GM19099 (cell line): Measurements from ENCODE around the gene RHBDL3.

Source experiments
- POLR2A ChIP-seq: IDR thresholded peaks from 3 replicates; pipeline ENCODE4 v1.6.1; 2011; ENCODE audit warnings: low read depth; ENCODE audit not compliant: insufficient read length; ENCODE audit errors: extremely low read depth

RHBDL3 gene

GRCh38 chr17:32277284-32277683, 11.7 kb downstream of the RHBDL3 start:
- TF ChIP-seq POLR2A: no peak

DNA sequence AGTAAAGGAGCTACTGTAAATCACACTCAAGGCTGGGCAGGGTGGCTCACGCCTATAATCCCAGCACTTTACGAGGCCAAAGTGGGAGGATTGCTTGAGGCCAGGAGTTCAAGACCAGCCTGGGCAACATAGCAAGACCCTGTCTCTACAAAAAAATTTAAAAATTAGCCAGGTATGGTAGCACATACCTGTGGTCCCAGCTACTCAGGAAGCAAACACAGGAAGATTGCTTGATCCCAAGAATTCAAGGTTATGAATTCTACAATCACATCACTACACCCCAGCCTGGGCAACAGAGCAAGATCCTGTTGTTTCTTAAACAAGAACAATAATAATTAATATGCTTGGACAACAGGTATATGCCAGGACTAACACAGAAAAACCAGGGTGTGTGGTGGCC, 13.2 kb downstream of the RHBDL3 start:
- no peak for TF ChIP-seq POLR2A

DNA sequence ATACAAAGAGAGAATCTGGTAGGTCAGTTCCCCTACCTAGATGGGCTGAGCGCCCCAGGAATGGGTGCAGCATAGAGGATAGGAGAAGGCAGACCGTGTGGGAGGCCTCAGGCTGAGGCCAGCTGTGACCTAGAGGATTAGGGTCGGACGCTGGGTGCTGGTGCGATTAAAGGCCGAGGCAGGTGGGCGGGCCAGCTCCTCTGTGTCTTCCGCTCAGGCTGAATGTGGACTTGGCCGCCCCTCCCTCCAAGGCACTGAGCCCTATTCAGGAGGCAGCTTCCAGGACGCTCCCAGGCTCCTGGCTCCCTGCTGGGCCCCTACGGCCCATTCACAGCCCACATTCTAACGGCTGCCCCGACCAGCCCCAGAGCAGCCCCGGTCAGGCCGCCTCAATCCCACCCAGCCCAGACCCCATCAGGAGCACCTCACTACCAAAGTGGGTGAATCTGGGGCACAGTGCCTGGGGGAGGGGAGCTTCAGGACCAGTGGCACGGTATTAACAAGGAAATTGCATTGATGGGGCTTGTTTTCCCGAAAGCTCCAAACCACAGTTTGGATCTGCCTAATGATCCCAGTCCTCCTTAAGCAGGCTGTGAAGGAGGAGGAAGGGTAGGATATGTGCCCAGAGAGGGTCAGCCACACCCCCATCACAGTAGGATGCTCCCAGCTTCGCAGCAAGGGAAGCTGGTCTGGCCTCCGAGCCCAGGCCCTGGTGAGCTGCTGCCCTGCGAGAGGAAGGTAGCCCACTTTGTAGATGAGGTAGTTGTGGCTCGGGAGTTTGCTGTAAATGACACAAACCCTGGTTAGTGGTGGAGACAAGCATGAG, 14.5 kb downstream of the RHBDL3 start:
- TF ChIP-seq POLR2A: no peak

DNA sequence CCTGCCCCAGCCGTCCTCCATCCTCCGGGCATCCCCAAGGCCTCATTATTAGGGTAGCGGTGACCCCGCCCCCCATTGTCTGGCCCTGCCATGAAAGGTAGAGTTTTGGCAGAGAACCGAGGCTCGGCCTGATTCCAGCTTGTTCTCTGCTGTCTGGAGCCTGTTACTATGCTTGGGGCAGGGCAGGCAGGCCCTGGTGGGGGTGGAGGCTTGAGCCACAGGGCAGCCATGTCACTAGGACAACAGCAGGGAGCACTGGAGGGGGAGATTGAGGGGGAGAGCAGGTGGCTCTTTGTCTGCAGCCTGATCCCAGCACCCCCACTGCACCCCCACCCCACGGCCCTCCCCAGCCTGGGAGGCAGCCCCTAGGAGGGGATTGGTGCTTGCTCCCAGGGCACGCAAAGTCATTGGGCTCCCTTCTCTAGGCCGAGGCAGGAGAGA, 15.4 kb downstream of the RHBDL3 start:
- TF ChIP-seq POLR2A: no peak

DNA sequence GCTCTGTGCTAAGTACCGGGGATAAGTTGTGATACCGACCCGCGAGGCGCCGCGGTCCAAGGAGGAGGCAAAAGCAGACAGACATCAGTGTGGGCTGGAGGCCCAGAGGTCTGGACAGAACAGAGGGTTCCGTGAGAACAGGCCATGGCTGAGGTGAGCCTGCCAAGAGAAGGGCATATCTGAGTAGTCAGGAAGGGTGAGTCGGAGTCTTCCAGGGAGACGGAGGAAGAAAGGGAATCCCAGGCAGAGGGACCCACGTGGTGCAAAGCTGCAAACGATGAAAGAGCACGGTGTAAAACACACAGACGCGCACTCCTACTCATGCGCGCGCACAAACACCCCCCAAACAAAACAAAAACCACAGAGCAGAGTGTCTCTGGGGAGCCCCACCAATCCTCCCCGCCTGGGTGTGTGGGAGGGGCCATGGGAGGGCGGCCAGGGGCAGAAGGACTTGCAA, 18.1 kb downstream of the RHBDL3 start:
- TF ChIP-seq POLR2A: no peak

DNA sequence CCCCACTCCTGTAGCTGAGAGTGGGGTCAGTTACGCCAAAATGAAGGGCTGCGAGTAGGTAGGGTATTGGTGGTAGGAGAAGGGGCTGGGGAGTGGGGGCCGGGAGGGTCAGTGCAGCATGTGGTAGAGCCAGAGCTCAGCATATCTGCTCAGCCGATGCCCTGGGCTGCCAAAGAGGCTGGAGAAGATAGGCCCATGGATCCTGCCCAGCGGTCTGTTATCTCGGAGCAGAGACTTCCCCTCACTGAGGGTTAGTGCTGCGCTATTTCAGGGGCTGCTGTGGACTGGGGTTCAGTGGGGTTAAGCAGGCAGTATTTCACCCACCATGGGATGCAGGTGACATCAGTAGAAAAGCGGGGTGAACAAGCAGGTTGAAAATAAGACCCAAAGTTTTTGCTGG, 19.7 kb downstream of the RHBDL3 start:
- no peak for TF ChIP-seq POLR2A

DNA sequence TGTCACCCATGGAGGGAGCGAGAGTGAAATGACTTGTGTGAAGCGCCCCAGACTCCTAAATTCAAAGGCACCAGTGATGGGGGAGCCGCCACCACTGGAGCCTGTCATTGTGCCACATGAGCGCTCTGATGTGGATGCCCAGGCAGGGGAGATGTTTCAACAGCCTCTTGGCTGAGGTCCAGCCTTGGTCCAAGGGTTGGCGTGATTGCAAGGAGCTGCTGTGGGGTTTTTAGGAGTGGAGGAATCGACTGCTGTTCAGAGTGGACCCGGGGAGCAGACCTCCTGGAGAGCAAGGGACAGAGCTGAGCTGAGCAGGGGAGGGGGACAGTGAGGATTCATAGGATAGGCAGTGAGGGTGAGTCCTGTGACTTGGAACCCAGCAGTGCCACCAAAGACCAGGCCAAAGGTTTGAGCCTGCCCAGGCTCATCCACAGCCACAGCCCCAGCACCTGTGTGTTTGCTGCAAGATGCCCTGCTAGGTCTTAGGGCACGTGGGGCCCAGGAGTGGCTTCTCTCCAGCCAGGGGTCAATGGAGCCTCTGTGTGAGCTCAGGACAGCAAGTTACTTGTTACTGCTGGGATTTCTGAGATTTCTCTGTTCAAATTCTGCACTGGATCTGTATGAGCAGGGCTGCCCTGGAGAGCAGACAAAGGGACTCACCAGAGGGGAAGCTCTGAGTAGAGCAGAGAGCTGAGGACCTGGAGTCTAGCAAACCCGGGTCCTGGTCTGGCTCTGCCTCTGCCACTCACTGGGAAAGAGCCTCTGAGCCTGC, 20.3 kb downstream of the RHBDL3 start:
- no peak for TF ChIP-seq POLR2A

DNA sequence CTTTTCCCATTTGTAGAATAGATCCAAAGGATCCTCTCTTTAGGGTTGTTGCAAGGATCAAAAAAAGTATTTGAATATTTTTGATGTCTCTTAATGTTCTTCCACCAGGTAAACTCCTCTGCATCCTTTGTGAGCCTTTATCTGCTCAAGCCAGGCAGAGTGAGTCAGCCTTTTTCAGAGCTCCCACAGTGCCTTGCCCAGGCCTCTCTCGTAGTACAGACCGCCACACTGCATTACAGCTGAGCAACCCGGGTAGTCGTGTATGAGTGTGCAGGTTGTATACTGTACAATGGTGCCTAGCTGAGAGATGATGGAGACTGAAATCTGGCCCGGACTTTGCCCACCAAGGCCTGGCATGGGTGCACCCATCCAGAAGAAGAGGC, 20.9 kb downstream of the RHBDL3 start:
- TF ChIP-seq POLR2A: no peak

GRCh38 chr17:32287804-32288511, 22.3 kb downstream of the RHBDL3 start:
- TF ChIP-seq POLR2A: no peak

- no peak for TF ChIP-seq POLR2A
Measured at GRCh38 chr17:32288615-32289014, 23.0 kb downstream of the RHBDL3 start.

- no peak for TF ChIP-seq POLR2A
Measured at GRCh38 chr17:32289471-32290070, 23.9 kb downstream of the RHBDL3 start.

- no peak for TF ChIP-seq POLR2A
Measured at GRCh38 chr17:32292094-32292493, 26.5 kb downstream of the RHBDL3 start.

GRCh38 chr17:32297424-32297823, 31.8 kb downstream of the RHBDL3 start:
- TF ChIP-seq POLR2A: no peak

DNA sequence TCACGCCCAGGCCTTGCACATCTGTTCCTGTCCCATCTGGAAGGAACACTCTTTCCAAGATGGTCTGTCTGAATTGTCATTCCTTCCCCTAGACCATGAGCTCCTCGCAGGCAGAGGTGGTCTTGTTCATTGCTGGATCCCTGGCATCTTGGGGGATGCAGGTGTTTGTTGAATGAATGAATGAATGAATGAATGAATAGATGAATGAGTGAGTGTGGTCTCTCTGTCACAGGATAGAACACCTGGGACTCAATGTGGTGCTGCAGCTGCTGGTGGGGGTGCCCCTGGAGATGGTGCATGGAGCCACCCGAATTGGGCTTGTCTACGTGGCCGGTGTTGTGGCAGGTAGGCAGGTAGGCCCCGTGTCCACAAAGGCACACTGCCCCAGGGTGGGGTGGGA, 32.2 kb downstream of the RHBDL3 start:
- no peak for TF ChIP-seq POLR2A

DNA sequence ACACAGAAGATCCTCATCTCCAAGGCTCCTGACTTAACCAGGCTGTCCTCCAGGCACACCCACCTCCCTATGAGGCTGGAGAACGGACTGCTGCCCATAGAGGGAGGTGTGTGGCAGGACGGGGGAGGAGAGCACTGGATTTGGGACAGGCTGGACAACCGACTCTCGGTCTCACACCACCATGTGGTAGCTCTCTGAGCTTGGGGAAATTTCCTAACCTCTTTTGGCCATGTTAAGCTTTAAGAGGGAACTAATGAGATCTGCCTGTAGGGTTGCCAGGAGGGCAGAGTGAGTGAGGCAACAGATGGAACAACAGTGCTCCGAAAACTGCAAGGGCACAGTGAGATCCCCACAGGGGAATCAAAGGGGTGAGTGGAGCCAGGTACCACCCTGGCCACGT, 32.7 kb downstream of the RHBDL3 start:
- TF ChIP-seq POLR2A: no peak
